B cell (primary cell): Measurements from ENCODE around the gene ELMO1.

Experiments
- CTCF ChIP-seq: fragments of 200-600 bp; IDR thresholded peaks from one replicate; pipeline ENCODE4 v1.8.0; 2022; ENCODE audit warnings: antibody characterized with exemption, mild to moderate bottlenecking
- EZH2 ChIP-seq: IDR thresholded peaks from 2 replicates; pipeline ENCODE4 v1.6.1; 2012; ENCODE audit warnings: borderline replicate concordance, low read depth, mild to moderate bottlenecking, moderate library complexity, low read length; ENCODE audit not compliant: insufficient read depth, poor library complexity, severe bottlenecking

- TF ChIP-seq CTCF (no peak), EZH2 (no peak)
These were observed 600.7 kb downstream of the ELMO1 start for GRCh38 chr7:36847946-36848345.
